Upper lobe of left lung (tissue), 6 donors: ENCODE data around the gene SCLY. TPM values are rescaled to one million over a fixed set of nuclear protein-coding genes. Genes with fewer than 3 reads are reported as not detected.

Experiments
- ATAC-seq, 2 donors: fragments of 200-7000 bp; cut with Tn5 transposase; one replicate each; pipeline ENCODE4 v1.9.1; 2022; ENCODE audit warnings: mild to moderate bottlenecking in 2 of 2, moderate library complexity in 2 of 2; ENCODE audit not compliant: low FRiP score in 2 of 2
- DNase-seq, 2 donors: peaks; one replicate each; pipeline ENCODE4 v3.0.0-alpha.2; 2019 to 2020
- H3K27ac ChIP-seq, 4 donors: fragments of 200-600 bp; sonication (generic); one replicate each; pipeline ENCODE4 v1.5.1; 2016 to 2019
- H3K27me3 ChIP-seq, 4 donors: fragments of 200-600 bp; sonication (generic); one replicate each; pipeline ENCODE4 v1.5.1; 2017 to 2019
- H3K36me3 ChIP-seq, 4 donors: fragments of 200-600 bp; sonication (generic); one replicate each; pipeline ENCODE4 v1.5.1; 2016 to 2019
- H3K4me1 ChIP-seq, 4 donors: fragments of 200-600 bp; sonication (generic); one replicate each; pipeline ENCODE4 v1.5.1; 2018 to 2019
- H3K4me3 ChIP-seq, 4 donors: fragments of 200-600 bp; sonication (generic); one replicate each; pipeline ENCODE4 v1.5.1; 2017 to 2019; ENCODE audit warnings: mild to moderate bottlenecking in 2 of 4, moderate library complexity in 1 of 4
- H3K9me3 ChIP-seq, 4 donors: fragments of 200-600 bp; sonication (generic); one replicate each; pipeline ENCODE4 v1.5.1; 2018 to 2019
- EP300 ChIP-seq, 4 donors: sonication (generic); formaldehyde crosslinking; IDR thresholded peaks; one replicate each; pipeline ENCODE4 v1.5.1; 2017; ENCODE audit warnings: antibody characterized with exemption in 4 of 4, control low read depth in 2 of 4
- POLR2A ChIP-seq, 4 donors: fragments of 450-650 bp; IDR thresholded peaks; one replicate each; pipeline ENCODE4 v1.5.1; 2016 to 2017; ENCODE audit warnings: antibody characterized with exemption in 4 of 4, mild to moderate bottlenecking in 2 of 4
- POLR2AphosphoS5 ChIP-seq, 2 donors: sonication (generic); formaldehyde crosslinking; IDR thresholded peaks; one replicate each; pipeline ENCODE4 v1.5.1; 2017; ENCODE audit warnings: antibody characterized with exemption in 2 of 2
- WGBS, 2 donors: methylation state at CpG; one replicate each; pipeline ENCODE4 v1.1.5; 2017 to 2018; 5-methylcytosine and 5-hydroxymethylcytosine counted together
- total RNA-seq, 6 donors: library from RNA; depleted of rRNA in 4 of 6; stranded (reverse); fragments of >200 nt in 4 of 6; gene quantifications; one replicate each; pipeline versions ENCODE4 v1.1.0 to v1.2.1, GENCODE V29; 2016 to 2021
- TF ChIP-seq, protein P1 (sequence below), 6 experiments: fragments of 450-650 bp in 4 of 6; fragments of 200-600 bp in 2 of 6; sonication (generic) in 2 of 6; IDR thresholded peaks; one replicate each; pipeline ENCODE4 v1.5.1; 2016 to 2019; ENCODE audit warnings: antibody characterized with exemption in 6 of 6
- donor health status: DM: no; HTN: no; CAD: no; lungs with moderate emphysema.
- donor health status: DM: no; HTN: yes; CAD: no; lungs with severe emphysema.

The SCLY gene
- total RNA-seq, 6 donors from 2014 or later = 9.4 to 19.9 (median 11.1) TPM

DNA sequence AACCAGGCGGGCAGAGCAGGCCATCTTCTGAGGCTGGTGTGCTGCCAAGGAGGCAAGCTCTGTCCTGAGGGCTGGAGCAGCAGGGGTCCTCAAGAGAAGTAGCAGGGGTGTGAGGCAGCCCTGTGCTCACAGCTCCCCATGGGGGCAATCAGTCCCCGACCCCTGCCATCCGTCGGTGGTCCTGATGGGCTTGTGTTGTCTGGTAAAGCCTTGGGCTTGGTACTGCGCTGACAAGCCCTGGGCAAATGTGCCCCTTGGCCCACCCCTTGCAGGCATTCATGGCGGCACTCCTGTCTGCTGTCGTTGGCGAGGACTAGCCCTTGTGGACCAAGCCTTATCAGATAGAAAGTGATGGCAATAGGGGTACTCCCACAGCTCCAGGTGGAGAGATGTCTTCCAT is 22.6 kb upstream of the SCLY start:
- ATAC-seq (no peak), DNase-seq (no peak)
- 95 to 100% methylated on average over 1 to 8 of the region's 8 CpGs for WGBS, 2 donors
- peaks cover 8 to 90% (median 54%) of the 10 kb centered on the region in 4 donors for H3K36me3 ChIP-seq
- H3K4me1 ChIP-seq = no peaks in the 10 kb centered on the region
- H3K4me3 ChIP-seq = no peak overlapping the region
- TF ChIP-seq, protein P1, sequence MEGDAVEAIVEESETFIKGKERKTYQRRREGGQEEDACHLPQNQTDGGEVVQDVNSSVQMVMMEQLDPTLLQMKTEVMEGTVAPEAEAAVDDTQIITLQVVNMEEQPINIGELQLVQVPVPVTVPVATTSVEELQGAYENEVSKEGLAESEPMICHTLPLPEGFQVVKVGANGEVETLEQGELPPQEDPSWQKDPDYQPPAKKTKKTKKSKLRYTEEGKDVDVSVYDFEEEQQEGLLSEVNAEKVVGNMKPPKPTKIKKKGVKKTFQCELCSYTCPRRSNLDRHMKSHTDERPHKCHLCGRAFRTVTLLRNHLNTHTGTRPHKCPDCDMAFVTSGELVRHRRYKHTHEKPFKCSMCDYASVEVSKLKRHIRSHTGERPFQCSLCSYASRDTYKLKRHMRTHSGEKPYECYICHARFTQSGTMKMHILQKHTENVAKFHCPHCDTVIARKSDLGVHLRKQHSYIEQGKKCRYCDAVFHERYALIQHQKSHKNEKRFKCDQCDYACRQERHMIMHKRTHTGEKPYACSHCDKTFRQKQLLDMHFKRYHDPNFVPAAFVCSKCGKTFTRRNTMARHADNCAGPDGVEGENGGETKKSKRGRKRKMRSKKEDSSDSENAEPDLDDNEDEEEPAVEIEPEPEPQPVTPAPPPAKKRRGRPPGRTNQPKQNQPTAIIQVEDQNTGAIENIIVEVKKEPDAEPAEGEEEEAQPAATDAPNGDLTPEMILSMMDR (IDR thresholded peaks at IDR 0.05) = no peak
- TF ChIP-seq POLR2A (IDR thresholded peaks at IDR 0.05) = no peak
- no peak for TF ChIP-seq POLR2AphosphoS5 (IDR thresholded peaks at IDR 0.05)
- TF ChIP-seq EP300 (IDR thresholded peaks at IDR 0.05) = no peak
- H3K27ac ChIP-seq = no peak overlapping the region
- H3K27me3 ChIP-seq = no peaks in the 10 kb centered on the region
- H3K9me3 ChIP-seq = no peaks in the 10 kb centered on the region

DNA sequence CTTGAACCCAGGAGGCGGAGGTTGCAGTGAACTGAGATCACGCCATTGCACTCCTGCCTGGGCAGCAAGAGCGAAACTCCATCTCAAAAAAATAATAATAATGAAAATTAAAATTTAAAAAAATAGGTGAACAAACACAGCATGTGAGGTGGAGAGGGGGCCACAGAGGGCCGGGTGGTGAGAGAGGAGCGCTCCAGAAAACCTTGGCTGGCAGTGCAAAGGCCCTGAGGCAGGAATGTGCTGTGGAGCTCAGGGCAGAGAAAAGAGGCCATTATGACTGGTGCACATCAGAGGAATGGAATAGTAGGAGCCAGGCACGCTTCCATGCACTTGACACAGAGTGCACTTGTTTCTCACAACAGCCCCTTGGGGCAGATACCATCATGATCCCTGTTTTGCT is 21.6 kb upstream of the SCLY start:
- no peak for TF ChIP-seq EP300 (IDR thresholded peaks at IDR 0.05)
- TF ChIP-seq POLR2A (IDR thresholded peaks at IDR 0.05) = no peak
- no peak for TF ChIP-seq POLR2AphosphoS5 (IDR thresholded peaks at IDR 0.05)
- TF ChIP-seq, protein P1 (IDR thresholded peaks at IDR 0.05) = no peak
- no peaks in the 10 kb centered on the region for H3K9me3 ChIP-seq
- no peak overlapping the region for H3K27ac ChIP-seq
- H3K36me3 ChIP-seq = peaks cover 8 to 93% (median 55%) of the 10 kb centered on the region in 4 donors
- ATAC-seq (no peak), DNase-seq (no peak)
- H3K4me3 ChIP-seq = no peak overlapping the region
- no peaks in the 10 kb centered on the region for H3K4me1 ChIP-seq
- H3K27me3 ChIP-seq = no peaks in the 10 kb centered on the region
- 95 to 98% methylated on average over 6 of the region's 6 CpGs for WGBS, 2 donors

DNA sequence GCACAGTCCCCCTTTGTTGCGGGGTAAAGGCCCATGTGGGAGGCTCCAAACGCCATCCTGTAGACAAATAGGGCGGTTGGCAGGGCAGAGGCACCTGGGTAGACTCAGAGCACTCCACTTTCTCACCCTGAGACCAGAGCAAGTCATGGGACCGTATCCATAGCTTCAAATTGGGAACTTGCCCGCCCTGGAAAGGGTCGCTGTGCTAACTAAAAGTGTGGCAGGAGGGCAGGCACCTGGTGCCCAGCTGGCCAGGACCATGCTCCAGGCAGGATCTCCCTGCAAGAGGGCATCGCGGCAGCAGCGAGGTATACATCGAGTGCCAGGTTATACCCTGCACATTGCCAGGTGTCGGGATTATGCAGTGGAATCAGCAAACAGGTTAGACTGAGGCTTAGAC is 20.8 kb upstream of the SCLY start:
- Histone ChIP-seq H3K9me3 (no peaks in the 10 kb centered on the region), H3K27me3 (no peaks in the 10 kb centered on the region), H3K4me3 (no peak overlapping the region), H3K4me1 (no peaks in the 10 kb centered on the region), H3K36me3 (peaks cover 8 to 90% (median 55%) of the 10 kb centered on the region in 4 donors), H3K27ac (no peak overlapping the region)
- TF ChIP-seq, protein P1 (IDR thresholded peaks at IDR 0.05) = no peak
- TF ChIP-seq EP300 (IDR thresholded peaks at IDR 0.05) = no peak
- no peak for TF ChIP-seq POLR2AphosphoS5 (IDR thresholded peaks at IDR 0.05)
- no peak for TF ChIP-seq POLR2A (IDR thresholded peaks at IDR 0.05)
- ATAC-seq (no peak), DNase-seq (no peak)
- WGBS, 2 donors = 96 to 100% methylated on average over 7 to 11 of the region's 11 CpGs

DNA sequence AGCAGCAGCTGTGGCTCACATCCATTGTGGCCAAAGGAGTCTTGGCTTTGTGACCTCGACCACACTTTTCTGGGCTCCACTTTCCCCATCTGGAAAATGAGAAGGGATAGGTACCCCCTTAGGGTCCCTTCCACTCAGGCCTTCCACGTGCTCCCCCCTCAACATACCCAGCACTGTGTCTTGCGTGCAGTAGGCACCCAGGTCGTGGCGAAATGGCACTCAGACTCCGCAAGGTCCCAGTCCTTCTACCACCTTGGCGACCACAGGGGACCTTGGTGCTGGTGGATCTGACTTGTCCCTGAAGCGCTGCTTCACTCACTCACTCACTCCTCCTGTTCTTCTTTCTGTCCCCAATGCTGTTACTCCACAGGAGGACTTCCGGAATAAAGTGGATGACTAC is 19.9 kb upstream of the SCLY start:
- Histone ChIP-seq H3K4me1 (no peaks in the 10 kb centered on the region), H3K4me3 (no peak overlapping the region), H3K9me3 (no peaks in the 10 kb centered on the region), H3K36me3 (peaks cover 8 to 86% (median 57%) of the 10 kb centered on the region in 4 donors), H3K27me3 (no peaks in the 10 kb centered on the region), H3K27ac (no peak overlapping the region)
- TF ChIP-seq, protein P1 (IDR thresholded peaks at IDR 0.05) = no peak
- TF ChIP-seq POLR2A (IDR thresholded peaks at IDR 0.05) = no peak
- TF ChIP-seq EP300 (IDR thresholded peaks at IDR 0.05) = no peak
- TF ChIP-seq POLR2AphosphoS5 (IDR thresholded peaks at IDR 0.05) = no peak
- DNase-seq (no peak), ATAC-seq (no peak)
- WGBS, 2 donors = 81 to 85% methylated on average over 9 of the region's 9 CpGs

DNA sequence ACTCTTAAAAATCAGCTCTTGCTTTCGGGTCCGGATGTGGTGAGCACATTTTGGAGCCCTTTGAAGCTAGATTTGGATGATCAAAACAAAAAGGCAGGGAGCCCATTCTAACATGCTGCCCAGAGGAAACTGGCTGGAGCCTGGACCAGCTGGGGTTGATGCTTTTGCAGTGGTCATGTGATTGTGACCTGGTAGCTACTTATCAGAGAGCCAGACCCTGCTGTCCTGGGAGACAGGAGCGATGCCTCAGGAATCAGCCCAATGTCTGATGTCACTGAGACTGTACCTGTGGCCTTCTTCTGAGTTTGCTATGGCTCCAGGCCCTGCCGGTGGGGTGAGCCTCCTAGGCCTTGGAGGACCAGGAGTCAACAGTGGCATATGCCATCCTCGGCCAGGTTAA is 18.7 kb upstream of the SCLY start:
- H3K9me3 ChIP-seq = no peaks in the 10 kb centered on the region

More for the DNA sequence above, 18.7 kb upstream of the SCLY start:
- no peak for DNase-seq
- Histone ChIP-seq H3K4me3 (no peak overlapping the region), H3K36me3 (peaks cover 8 to 79% (median 47%) of the 10 kb centered on the region in 4 donors), H3K27me3 (no peaks in the 10 kb centered on the region), H3K27ac (no peak overlapping the region), H3K4me1 (no peaks in the 10 kb centered on the region)
- TF ChIP-seq, protein P1 (IDR thresholded peaks at IDR 0.05) = no peak
- TF ChIP-seq POLR2A (IDR thresholded peaks at IDR 0.05) = no peak
- TF ChIP-seq POLR2AphosphoS5 (IDR thresholded peaks at IDR 0.05) = no peak
- TF ChIP-seq EP300 (IDR thresholded peaks at IDR 0.05) = no peak
- ATAC-seq = no peak
- WGBS, 2 donors = 91 to 99% methylated on average over 5 of the region's 5 CpGs
